Common myeloid progenitor, CD34-positive (primary cell): ENCODE measurements around the gene TCF12.

Experiments used
- CTCF ChIA-PET: fragments of 350-600 bp; sonication (Branson Sonifier 250); formaldehyde crosslinking; loops from one replicate; lab custom pipeline; 2021; ENCODE audit warnings: antibody characterized with exemption; lab: Charles Lee
- POLR2A ChIA-PET: fragments of 350-600 bp; sonication (Branson Sonifier 250); formaldehyde crosslinking; loops from one replicate; lab custom pipeline; 2021; ENCODE audit warnings: antibody characterized with exemption; lab: Charles Lee
- DNase-seq, 3 donors: peaks; one replicate each; pipeline versions ENCODE4 v3.0.0 to v3.0.0-alpha.2; 2013
- H3K27ac ChIP-seq, 2 experiments: 1 replicate in 1 of 2; 2 replicates in 1 of 2; pipeline ENCODE4 v1.7.0; 2013; ENCODE audit warnings: inconsistent platforms in 2 of 2, low read length in 2 of 2, mild to moderate bottlenecking in 2 of 2, low read depth in 1 of 2, moderate library complexity in 1 of 2; ENCODE audit not compliant: severe bottlenecking in 2 of 2, insufficient read depth in 1 of 2, poor library complexity in 1 of 2
- H3K27me3 ChIP-seq, 5 experiments: replicated peaks in 2 of 5; 1 replicate in 3 of 5; 2 replicates in 2 of 5; pipeline versions ENCODE4 v1.6.1 to v1.7.0; 2013; ENCODE audit warnings: low read length in 4 of 5, mild to moderate bottlenecking in 2 of 5, moderate library complexity in 2 of 5, inconsistent platforms in 1 of 5; ENCODE audit not compliant: insufficient read depth in 5 of 5, control insufficient read depth in 4 of 5
- H3K36me3 ChIP-seq, 4 experiments: 1 replicate in 2 of 4; 2 replicates in 2 of 4; pipeline versions ENCODE4 v1.6.1 to v1.7.0; 2013; ENCODE audit warnings: low read length in 3 of 4, control low read depth in 1 of 4, mild to moderate bottlenecking in 1 of 4; ENCODE audit not compliant: control insufficient read depth in 4 of 4, insufficient read depth in 4 of 4
- H3K4me1 ChIP-seq, 4 experiments: 1 replicate in 3 of 4; 2 replicates in 1 of 4; pipeline versions ENCODE4 v1.6.1 to v1.7.1; 2013; ENCODE audit warnings: low read length in 3 of 4, mild to moderate bottlenecking in 3 of 4, control low read depth in 1 of 4, inconsistent platforms in 1 of 4, moderate library complexity in 1 of 4; ENCODE audit not compliant: control insufficient read depth in 4 of 4, insufficient read depth in 4 of 4; ENCODE audit errors: control extremely low read depth in 1 of 4
- H3K4me3 ChIP-seq, 7 experiments: 1 replicate in 4 of 7; 2 replicates in 3 of 7; pipeline versions ENCODE4 v1.5.1 to v1.7.0; 2013; ENCODE audit warnings: mild to moderate bottlenecking in 7 of 7, low read length in 6 of 7, moderate library complexity in 6 of 7, inconsistent platforms in 2 of 7, low read depth in 2 of 7, control low read depth in 1 of 7; ENCODE audit not compliant: insufficient read depth in 4 of 7, control insufficient read depth in 1 of 7; ENCODE audit errors: extremely low read depth in 1 of 7
- H3K9me3 ChIP-seq, 5 experiments: 1 replicate in 4 of 5; 2 replicates in 1 of 5; pipeline versions ENCODE4 v1.6.1 to v1.7.1; 2013; ENCODE audit warnings: low read length in 4 of 5, mild to moderate bottlenecking in 2 of 5, inconsistent platforms in 1 of 5, low read depth in 1 of 5, moderate library complexity in 1 of 5; ENCODE audit not compliant: control insufficient read depth in 4 of 5, insufficient read depth in 2 of 5; ENCODE audit errors: control extremely low read depth in 1 of 5
- WGBS: methylation state at CpG from one replicate; pipeline ENCODE4 v1.1.5; 2013; ENCODE audit not compliant: insufficient coverage; 5-methylcytosine and 5-hydroxymethylcytosine counted together

The TCF12 gene

DNA sequence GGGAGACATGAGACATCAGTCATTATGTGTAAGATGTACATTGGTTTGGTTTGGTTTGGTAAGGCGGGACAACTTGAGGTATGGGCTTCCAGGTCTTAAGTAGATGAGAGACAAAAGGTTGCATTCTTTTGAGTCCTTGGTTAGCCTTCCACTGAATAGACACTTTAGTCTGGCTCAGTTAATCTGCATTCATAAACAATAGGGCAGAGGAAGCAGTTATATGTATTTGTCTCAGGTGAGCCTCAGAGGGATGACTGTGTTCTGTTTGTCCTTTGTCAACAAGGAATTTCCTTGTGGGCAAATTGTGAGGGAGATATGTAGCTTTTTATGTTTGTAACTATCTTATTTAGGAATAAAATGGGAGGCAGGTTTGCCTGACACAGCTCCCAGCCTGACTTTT lies 50.4 kb downstream of the TCF12 start:
- CTCF ChIA-PET, result interaction anchor here (0.6 to 0.7 kb wide), 2 partner anchors 98 to 139 kb away, joined by 3 read pairs; no protein-coding TSS in a partner anchor

DNA sequence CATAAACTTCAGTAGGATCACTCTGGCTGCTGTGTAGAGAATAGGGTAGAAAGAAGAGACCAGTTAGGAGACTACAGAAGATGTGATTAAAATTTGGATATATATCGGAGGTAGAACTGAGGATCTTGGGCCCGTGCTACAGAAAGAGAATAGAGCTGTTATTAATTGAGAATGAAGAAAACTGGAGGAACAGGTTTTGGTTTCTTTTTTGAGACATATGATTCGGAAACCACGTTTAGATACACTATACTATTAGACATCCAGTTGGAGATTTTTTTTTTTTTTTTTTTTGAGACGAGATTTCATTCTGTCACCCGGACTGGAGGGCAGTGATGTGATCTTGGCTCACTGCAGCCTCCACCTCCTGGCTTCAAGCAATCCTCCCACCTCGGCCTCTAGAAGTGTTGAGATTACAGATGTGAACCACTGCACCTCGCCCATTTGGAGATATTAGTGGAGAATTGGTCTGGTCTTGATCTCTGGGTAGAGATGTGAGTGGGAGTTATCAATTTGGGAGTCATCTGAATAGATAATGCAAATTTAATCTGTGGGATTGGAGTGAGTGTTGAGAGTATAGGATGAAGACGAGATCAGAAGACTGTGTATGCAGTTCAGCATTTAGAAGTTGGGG lies 50.9 kb downstream of the TCF12 start:
- no peaks in the 10 kb centered on the region for H3K9me3 ChIP-seq
- POLR2A ChIA-PET, result no interaction called here
- no peak overlapping the region for H3K4me3 ChIP-seq
- H3K4me1 ChIP-seq, result peaks cover 0 to 12% (median 6%) of the 10 kb centered on the region in 4 experiments
- CTCF ChIA-PET, result interaction anchor here (0.7 kb wide), 1 partner anchor 97 kb away, joined by 3 read pairs; no protein-coding TSS in a partner anchor
- WGBS, result 95% methylated on average over 4 of the region's 9 CpGs
- no peaks in the 10 kb centered on the region for H3K27me3 ChIP-seq
- H3K27ac ChIP-seq, result no peak overlapping the region
- no peak for DNase-seq
- H3K36me3 ChIP-seq, result peaks cover 0 to 3% (median 0%) of the 10 kb centered on the region in 4 experiments

More for the DNA sequence above, 50.4 kb downstream of the TCF12 start:
- 89% methylated on average over 1 of the region's 1 CpG for WGBS
- Histone ChIP-seq H3K4me1 (peaks cover 0 to 10% (median 4%) of the 10 kb centered on the region in 4 experiments), H3K9me3 (no peaks in the 10 kb centered on the region), H3K27me3 (no peaks in the 10 kb centered on the region), H3K27ac (no peak overlapping the region), H3K36me3 (peaks cover 0 to 3% (median 0%) of the 10 kb centered on the region in 4 experiments), H3K4me3 (no peak overlapping the region)
- no peak for DNase-seq
- POLR2A ChIA-PET, result no interaction called here

DNA sequence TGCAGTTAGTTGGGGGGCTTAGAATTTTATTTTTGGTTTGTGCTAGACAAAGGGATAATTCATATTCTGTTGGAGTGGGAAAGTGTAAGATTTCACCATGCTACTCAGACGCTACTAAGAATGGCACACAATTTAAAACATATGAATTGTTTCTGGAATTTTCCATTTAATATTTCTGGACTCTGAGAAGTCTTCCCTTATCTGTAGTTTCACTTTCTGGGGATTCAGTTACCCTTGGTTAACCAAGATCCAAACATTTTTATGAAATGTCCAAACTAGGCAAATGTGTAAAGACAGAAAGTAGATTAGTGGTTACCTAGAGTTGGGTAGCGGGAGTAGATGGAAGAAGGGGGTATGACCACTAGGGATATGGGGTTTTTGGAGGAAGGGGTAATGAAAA lies 53.1 kb downstream of the TCF12 start:
- 100% methylated on average over 1 of the region's 2 CpGs for WGBS

DNA sequence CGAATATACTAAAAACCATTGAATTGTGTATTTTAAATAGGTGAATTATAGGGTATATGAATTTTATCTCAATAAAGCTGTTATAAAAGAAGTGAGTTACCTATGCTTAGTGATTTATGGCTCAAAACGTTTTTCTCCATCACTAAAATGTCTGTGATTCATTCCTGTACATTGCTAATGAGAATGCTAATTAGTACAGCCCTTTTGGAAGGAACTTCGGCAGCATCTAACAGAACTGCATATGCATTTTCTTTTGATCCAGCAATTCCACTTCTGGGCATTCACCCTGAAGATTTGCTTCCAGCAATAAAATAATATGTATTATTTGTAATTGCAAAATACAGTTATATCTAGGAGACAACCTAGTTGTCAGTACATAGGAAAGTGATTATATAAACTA lies 53.6 kb downstream of the TCF12 start:
- Histone ChIP-seq H3K9me3 (no peaks in the 10 kb centered on the region), H3K36me3 (peaks cover 0 to 3% (median 0%) of the 10 kb centered on the region in 4 experiments), H3K27ac (no peak overlapping the region), H3K4me1 (peaks cover 0 to 13% (median 7%) of the 10 kb centered on the region in 4 experiments), H3K4me3 (no peak overlapping the region), H3K27me3 (no peaks in the 10 kb centered on the region)
- ChIA-PET CTCF (interaction anchor here (1.2 kb wide), 1 partner anchor 19 kb away, joined by 3 read pairs; no protein-coding TSS in a partner anchor), POLR2A (no interaction called here)
- 80% methylated on average over 1 of the region's 3 CpGs for WGBS
- no peak for DNase-seq

More for the DNA sequence above, 53.1 kb downstream of the TCF12 start:
- Histone ChIP-seq H3K27ac (peak overlapping the region in 1 of 2 experiments; percentile 30), H3K4me3 (no peak overlapping the region), H3K4me1 (peaks cover 0 to 13% (median 7%) of the 10 kb centered on the region in 4 experiments), H3K9me3 (no peaks in the 10 kb centered on the region), H3K27me3 (no peaks in the 10 kb centered on the region), H3K36me3 (peaks cover 0 to 3% (median 0%) of the 10 kb centered on the region in 4 experiments)
- no peak for DNase-seq
- CTCF ChIA-PET, result interaction anchor here (1.2 kb wide), 1 partner anchor 19 kb away, joined by 3 read pairs; no protein-coding TSS in a partner anchor
- POLR2A ChIA-PET, result no interaction called here

DNA sequence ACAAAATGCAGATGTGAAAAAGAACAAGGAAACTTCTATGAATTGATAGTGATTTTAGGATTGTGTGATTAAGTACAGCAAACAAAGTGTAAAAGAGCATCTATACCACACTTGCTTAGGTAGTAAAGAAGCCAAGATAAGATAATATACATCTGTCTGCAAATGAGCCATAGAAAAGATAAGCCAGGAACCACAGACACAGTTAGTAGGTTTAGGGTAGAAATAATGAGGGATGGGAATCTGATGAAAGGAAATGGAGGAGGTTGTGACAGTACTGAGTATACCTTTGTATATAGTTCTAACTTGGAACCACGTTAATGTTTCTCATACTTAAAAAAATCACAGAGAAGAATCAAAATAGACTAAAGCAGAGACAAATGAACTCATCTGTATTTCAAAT lies 54.0 kb downstream of the TCF12 start:
- Histone ChIP-seq H3K9me3 (no peaks in the 10 kb centered on the region), H3K27ac (no peak overlapping the region), H3K4me1 (peaks cover 0 to 13% (median 7%) of the 10 kb centered on the region in 4 experiments), H3K4me3 (no peak overlapping the region), H3K27me3 (no peaks in the 10 kb centered on the region), H3K36me3 (peaks cover 0 to 3% (median 0%) of the 10 kb centered on the region in 4 experiments)
- no CpG with 5 or more reads among the region's 1 CpG for WGBS
- ChIA-PET POLR2A (no interaction called here), CTCF (no interaction called here)
- DNase-seq, result no peak

DNA sequence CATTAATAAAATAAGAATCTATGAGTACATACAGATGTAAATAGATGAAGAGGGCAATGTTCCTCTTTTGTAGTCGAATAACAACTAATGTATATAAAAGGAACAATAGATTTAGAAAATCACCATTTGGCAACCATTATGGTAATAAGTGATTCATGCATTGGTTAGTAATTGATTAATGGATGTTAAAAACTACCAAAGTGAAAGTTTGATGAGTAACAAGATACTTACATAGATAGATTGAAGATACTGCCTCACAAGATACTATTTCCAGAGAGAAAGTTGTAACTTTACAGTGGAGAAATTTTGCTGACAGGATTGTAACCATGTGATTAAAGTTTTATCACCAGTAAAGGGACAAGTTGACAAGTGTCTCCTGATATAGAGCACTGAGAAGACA lies 55.0 kb downstream of the TCF12 start:
- CTCF ChIA-PET, result no interaction called here
- no peak overlapping the region for H3K4me3 ChIP-seq
- DNase-seq, result no peak
- H3K9me3 ChIP-seq, result no peaks in the 10 kb centered on the region
- H3K4me1 ChIP-seq, result peaks cover 0 to 13% (median 7%) of the 10 kb centered on the region in 4 experiments
- WGBS, result no CpG with 5 or more reads among the region's 1 CpG
- POLR2A ChIA-PET, result no interaction called here
- peaks cover 0 to 3% (median 0%) of the 10 kb centered on the region in 4 experiments for H3K36me3 ChIP-seq
- H3K27me3 ChIP-seq, result no peaks in the 10 kb centered on the region
- no peak overlapping the region for H3K27ac ChIP-seq

DNA sequence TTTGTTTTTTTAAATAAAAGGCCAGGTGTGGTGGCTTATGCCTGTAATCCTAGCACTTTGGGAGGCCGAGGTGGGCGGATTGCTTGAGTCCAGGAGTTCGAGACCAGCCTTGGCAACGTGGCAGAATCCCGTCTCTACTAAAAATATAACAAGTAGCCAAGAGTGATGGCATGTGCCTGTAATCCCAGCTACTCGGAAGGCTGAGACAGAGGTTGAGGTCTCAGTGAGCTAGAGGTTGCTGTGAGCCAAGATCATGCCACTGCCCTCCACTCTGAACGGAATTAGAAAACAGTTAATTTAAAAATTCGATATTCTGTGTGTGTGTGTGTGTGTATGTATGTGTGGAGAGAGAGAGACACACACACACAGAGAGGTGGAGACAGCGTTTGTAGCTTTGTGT lies 58.8 kb downstream of the TCF12 start:
- H3K4me1 ChIP-seq, result peaks cover 0 to 13% (median 5%) of the 10 kb centered on the region in 4 experiments
- H3K4me3 ChIP-seq, result no peak overlapping the region
- H3K27ac ChIP-seq, result no peak overlapping the region
- no peaks in the 10 kb centered on the region for H3K36me3 ChIP-seq
- 100% methylated on average over 8 of the region's 9 CpGs for WGBS
- no peaks in the 10 kb centered on the region for H3K9me3 ChIP-seq
- no peak for DNase-seq
- CTCF ChIA-PET, result interaction anchor here (0.7 to 0.9 kb wide), 2 partner anchors 9 to 11 kb away, joined by 3 read pairs; no protein-coding TSS in a partner anchor
- no peaks in the 10 kb centered on the region for H3K27me3 ChIP-seq
- POLR2A ChIA-PET, result no interaction called here
